Stimulated activated CD4-positive, alpha-beta T cell treated with anti-CD3 and anti-CD28 coated beads, Interleukin-1b, Interleukin-23, amount 100 ng/mL, for 48 hours (primary cell): ENCODE data around the gene MSL2.
"Not testable (repeated sequence)": the region's sequence is repeated elsewhere in the genome, so short reads cannot be mapped to it uniquely, and the experiment has no call there.

Experiments used
- DNase-seq: peaks from one replicate; pipeline ENCODE4 v3.0.0-alpha.2; 2020

MSL2 gene, protein sequence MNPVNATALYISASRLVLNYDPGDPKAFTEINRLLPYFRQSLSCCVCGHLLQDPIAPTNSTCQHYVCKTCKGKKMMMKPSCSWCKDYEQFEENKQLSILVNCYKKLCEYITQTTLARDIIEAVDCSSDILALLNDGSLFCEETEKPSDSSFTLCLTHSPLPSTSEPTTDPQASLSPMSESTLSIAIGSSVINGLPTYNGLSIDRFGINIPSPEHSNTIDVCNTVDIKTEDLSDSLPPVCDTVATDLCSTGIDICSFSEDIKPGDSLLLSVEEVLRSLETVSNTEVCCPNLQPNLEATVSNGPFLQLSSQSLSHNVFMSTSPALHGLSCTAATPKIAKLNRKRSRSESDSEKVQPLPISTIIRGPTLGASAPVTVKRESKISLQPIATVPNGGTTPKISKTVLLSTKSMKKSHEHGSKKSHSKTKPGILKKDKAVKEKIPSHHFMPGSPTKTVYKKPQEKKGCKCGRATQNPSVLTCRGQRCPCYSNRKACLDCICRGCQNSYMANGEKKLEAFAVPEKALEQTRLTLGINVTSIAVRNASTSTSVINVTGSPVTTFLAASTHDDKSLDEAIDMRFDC

DNA sequence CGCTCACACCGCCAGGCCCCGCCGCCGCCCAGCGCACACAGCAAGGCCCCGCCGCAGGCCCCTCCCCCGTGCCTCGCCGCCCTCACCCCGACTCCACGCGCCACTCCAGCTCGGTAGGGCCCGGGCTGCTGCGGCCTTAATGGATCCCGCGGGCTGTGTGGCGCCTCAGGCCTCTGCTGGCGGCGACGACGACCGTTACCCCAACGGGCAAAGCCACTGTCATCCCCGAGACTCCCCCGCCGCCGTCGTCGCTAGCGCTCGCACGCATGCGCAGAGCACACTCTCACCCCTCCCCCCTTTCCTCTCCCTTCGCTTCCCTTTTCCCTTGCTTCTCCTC lies at the start of gene MSL2:
MSL2 (minus strand) TSS at position 272 of the 337 bp plus-strand sequence. CDS start 1,222 bp downstream, outside the sequence.
- no peak for DNase-seq

DNA sequence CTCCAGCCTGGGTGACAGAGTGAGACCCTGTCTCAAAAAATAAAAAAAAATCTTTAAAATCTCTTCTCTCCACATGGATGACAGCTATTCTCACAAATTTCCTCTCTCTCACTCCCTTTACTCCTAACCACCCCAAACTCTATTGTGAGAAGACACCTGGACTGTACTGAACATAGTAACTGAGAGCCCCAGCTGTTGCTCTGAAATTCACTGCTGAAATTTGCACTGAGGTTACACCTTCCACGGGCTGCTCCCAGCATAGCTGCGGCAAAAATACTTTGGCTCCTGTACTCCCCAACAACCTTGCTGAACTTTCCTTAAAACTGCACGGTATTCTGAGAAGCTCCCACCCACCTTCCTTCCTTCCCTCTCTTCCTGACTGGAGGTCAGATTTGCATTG lies 49.6 kb upstream of the MSL2 start:
- no peak for DNase-seq

DNA sequence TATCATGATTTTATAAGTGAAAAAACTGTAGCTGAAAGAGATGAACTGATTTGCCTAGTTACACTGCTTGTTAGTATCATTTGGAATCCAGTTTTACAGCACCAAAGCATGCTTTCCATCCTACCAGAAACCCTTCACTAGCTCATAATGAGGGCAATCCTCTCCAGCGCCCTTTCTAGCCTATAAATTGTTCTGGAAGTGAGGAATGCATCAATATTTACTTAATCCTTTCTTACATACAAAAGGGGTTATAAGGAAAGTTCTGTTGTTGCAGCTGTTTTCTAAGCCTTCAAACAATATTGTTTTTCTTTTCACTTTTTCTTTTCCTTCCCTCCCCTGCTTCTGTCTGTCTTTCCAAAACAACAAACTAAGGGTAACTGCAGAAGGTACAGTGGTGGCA lies 43.0 kb upstream of the MSL2 start:
- DNase-seq: no peak

DNA sequence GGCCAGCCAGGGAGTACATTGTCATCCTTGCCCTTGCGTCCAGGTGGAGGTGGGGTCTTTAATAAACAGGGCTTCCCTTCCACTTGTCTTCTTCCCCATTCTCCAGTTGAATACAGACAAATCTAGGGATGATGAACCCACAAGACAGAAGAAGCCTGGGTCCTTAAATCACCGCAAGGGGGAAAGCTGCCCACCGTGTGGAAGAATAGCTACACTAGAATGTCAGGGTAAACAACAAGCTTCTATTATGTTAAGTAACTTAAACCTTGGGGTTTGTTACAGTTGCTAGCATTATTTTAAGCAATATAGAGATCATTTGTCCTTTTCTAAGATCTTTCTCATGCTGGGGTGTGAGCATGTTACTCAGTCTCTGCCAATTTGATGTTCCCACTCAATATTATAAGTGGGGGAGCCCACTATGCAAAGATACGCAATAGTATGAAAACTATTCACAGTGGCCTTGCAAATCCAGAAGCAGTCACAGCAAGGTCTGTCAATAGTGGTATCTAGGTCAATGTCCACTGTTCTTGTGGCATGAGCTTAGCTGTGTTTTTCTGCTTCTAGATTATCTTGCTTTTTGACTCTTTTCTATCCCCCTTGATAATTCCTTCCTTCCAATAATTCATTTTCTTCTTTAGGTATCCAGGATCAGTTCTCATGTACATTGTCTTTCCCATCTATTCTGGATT lies 42.0 kb upstream of the MSL2 start:
- no peak for DNase-seq

DNA sequence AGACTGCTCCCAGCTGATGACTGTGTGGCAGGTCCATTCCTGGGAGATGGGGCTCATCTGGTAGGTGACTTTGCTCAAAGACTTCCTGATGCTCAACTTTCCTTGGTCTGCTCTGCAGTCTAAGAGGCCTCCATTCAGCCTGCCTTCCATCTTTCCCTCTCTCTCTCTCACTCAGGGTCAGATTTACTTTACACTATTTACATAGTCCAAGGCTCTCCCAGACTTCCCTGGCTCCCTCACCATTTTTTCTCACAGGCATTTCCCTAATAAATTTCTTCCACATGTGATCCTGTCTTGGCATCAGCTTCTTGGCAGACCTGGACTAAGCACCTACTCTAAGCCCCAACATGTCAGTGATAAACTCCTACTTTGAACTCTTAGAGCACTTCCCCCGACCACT lies 41.0 kb upstream of the MSL2 start:
- DNase-seq: no peak

DNA sequence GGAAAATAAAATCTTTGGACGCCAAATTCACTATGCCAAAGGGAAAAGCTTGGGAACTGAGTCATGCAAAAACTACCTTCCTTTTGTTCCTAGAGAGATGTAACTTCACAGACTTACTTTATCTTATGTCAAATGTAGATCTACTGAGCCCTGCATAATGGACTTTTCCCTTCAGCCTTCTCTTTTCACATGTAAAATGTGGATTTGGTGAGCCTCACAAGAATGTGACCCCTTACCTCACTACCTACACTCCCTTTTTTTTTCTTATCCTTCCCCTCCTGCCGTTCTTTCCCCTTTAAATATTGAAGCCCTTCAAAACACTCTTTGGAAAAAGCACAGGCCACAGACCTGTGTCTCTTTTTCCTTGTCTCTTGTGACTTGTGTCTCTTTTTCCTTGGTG lies 40.0 kb upstream of the MSL2 start:
- no peak for DNase-seq

DNA sequence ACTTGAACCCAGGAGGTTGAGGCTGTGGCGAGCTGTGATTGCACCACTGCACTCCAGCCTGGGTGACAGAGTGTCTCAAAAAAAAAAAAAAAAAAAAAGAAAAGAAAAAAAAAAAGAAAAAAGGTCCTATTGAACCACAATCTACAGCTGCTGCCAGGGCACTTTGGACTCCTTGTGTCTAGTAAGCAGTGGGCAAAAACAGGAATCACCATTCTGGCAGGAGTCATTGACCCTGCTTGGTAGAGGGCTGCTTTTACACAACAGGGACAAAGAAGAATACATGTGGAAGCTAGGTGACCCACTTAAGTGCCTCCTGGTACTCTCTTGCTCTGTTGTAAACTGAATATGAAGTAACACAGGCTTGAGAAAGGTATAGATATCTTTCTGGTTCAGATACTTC lies 39.4 kb upstream of the MSL2 start:
- no peak for DNase-seq

DNA sequence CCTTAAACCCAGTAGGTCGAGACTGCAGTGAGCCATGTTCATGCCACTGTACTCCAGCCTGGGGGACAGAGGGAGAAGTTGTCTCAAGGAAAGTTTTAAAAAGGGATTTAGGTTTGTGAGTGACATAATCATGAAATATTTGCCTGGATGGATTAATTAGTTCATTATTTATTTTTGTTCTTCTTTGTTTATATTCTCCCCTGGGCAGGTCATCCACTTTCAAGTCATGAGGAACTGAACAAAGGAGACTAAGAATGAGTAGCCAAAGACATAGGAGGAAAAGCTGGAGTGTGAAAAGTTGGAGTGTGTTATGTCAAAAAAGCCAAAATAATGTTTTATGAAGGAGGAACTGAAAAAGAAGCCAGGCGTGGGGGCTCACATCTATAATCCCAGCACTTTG lies 36.3 kb upstream of the MSL2 start:
- no peak for DNase-seq

DNA sequence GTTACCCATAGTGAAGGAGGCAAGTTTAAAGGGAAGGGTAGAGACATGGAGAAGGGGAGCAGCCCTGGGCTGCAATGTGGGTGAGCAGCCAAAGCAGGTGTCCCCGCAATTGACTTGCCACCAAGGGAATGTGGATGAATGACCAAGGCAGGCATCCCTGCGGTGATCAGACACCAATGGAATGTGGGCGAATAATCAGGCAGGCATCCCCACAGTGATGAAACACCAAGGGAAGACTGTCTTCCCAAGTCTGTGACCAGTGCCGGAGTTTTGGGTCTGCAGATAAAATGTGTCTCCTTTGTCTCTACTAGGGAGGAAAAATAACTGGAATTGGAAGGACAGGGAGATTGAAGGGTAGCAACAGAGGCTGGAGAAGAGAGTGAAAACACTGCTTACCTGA lies 26.6 kb upstream of the MSL2 start:
- DNase-seq: not testable (repeated sequence)

DNA sequence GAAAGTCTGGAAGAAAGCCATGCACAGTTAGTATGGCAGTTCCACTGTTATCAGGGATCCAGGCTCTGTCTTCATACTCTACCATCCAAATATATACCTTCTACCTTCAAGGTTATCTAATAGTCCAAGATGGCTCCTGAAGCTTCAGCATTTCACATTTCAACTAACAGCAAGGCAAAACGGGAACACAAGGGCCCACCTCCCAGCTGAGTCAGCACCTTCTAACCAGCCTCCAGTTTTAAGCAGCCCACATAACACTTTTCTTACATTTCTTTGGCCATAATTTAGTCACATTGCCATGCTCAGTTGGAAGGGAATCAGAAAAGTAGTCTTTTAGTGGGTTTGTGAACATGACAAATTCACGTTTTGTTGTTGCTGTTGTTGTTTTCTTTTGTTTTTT lies 15.4 kb upstream of the MSL2 start:
- DNase-seq: no peak

DNA sequence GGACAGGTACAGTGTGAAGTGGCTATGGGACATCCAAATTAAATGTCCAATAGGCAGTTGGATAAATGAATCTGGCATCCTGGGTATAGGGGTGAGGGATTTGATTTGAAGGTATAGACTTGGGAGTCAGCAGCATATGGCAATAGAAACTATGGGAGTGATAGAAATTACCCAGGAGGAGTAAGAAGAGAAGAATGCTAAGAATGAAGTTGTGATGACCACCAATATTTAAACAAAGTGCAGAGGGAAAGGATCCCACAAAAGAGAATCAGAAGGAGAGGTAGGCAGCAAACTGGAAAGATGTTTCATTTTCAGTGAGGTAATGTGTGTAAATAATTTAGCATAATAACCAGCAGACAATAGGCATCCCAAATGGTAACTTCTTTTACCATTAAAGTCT lies 13.8 kb upstream of the MSL2 start:
- no peak for DNase-seq

DNA sequence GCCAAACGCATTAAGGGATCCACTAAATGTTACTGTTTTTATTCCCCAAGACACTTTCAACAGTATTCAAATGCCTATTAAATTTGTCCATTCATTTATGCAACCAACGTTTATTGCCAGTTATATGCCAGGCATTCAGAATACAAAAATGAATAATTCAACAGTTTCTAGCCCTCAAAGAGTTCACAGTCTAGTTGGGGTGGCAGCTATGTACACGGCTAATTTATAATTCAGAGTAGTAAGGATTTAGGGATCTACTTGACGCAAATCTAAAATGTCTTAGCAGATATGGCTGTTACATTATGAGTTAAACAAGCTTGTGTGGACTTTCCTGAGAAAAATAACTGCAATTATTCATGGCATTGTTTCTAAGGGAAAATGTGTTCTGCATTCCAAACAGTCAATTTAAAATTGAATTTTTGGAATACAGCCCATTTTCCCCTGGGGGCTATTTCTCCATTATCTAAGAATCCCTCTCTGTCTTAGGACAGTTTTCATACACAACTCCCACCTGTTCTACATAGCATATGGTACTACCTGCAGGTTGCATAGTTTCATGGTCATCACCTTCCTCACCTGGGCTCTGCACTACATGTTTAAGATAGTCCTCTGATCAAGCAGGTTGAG lies 11.5 kb upstream of the MSL2 start:
- no peak for DNase-seq

DNA sequence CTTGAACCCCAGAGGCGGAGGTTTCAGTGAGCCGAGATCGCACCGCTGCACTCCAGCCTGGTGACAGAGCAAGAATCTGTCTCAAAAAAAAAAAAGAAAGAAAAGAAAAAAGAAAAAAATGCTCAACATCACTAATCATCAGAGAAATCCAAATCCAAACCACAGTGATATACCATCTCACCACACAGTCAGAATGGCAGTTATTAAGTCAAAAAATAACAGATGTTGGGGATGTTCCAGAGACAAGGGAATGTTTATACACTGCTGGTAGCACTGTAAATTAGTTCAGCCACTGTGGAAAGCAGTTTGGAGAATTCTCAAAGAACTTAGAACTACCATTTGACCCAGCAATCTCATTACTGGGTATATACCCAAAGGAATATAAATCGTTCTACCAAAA lies 3.1 kb upstream of the MSL2 start:
- not testable (repeated sequence) for DNase-seq

DNA sequence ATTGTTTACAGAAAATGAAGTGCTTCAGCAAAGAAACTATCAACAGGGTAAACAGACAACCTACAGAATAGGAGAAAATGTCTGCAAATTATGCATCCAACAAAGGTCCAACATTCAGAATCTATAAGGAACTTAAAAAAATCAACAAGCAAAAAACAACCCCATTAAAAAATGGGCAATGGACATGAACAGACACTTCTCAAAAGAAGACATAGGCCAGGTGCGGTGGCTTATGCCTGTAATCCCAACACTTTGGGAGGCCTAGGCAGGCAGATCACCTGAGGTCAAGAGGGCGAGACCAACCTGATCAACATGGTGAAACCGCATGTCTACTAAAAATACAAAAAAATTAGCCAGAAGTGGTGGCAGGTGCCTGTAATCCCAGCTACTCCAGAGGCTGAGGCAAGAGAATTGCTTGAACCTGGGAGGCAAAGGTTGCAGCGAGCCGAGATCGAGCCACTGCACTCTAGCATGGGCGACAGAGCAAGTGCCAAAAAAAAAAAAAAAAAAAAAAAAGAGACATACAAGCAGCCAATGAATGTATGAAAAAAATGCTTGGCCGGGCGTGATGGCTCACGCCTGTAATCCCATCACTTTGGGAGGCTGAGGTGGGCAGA lies 2.4 kb upstream of the MSL2 start:
- not testable (repeated sequence) for DNase-seq

DNA sequence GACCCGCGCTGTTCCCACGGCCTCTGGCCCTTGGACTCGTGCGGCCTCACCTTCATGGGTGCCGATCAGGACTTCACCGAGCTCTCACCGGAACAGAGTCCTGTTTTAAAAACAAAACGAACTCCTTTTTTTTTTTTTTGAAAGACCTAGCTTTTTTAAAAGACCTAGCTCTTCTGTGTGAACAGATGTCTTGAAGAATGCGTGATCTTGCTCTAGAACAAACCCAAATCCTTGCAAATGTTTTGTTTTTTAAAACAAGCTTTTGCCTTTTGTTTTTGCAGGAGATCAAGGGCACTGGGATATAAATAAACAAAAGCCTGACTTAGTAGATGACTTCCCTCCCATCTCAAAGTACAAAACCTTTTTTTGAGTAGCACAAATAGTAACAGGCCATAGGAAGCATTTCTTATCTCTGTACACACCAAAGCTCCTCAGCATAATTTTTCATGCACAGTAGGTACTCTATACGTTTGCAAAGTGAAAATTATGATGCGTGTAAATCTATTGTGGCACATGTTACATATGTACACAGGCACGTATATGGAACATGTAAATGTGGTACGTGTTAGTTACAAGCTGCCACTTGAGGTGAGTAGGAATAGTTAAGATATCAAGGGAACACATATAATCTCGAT lies 1.1 kb upstream of the MSL2 start:
- DNase-seq: no peak

DNA sequence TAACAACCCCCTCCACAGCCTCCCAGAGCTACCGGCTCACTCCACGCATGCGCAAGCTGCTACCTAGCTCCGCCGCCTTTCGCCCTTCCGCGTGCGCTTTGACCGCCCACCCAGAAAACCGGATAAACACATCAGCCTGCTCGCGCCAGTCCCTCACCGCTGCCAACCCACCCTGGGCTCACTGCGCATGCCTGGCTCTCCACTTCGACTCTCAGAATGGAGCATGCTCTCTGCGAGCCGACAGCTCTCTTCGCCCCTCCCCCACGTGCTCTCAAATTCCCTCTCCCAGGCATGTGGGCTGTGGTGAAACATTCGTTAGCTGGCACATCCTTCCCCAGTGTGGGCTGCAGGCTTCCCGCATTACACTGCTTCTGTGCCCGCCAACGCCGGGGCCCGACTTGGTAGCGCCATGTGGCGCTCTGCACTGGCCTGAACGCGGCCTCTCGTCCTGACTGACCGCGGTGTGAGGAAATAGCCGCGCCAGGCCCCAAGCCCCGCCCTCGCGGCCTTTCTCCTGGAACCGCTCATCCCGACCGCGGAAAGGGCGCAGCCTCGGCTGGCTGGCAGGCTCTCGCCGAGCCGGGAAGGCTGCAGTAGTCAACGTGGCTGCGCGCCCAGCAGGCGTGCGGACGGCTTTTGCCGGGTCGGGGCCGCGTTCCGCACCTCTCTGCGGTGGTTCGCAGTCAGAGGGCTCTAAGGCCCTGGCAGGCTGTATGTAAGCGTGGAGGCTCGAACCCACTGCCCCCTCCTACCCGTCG lies 445 bp upstream of the MSL2 start:
- peak; percentile 100 for DNase-seq

DNA sequence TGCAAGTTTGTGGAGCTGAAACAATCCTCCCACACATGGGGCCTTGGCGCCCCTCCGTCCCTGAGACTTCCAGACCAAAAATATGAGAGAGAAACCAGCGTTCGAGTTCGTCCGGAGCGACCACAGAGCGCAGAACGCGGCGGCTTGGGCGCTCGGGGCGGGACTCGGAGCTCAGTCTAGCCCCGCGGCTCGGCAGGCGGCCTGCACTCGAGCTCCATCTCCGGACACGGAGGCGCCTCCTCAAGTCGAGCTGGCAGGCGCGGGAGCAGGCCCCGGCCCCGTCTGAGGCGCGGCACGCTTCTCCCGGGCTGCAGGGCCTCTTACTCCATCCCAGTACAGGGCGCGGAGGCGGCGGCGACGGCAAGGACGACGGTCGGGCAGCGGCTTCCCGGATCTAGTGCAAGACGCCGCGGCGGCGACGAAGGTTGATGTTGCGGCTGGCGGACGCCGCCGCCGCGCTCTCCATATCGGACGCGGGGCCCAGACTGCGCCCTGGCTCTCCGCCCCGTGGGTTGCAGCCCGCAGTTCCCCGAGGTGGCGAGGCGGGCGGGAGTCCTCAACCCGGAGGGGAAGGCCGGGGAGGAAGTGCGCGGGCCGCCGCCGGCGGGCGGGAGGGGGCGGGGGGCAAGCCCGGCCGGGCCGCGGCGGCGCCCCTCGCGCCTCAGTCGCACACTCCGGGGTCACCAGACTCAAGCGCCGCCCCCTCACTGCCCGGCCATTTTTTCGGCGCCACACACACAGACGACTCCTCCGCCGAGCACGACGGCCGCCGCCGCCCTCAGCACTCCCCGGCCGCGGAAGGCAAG lies 674 bp downstream of the MSL2 start:
- DNase-seq: peak; percentile 59

DNA sequence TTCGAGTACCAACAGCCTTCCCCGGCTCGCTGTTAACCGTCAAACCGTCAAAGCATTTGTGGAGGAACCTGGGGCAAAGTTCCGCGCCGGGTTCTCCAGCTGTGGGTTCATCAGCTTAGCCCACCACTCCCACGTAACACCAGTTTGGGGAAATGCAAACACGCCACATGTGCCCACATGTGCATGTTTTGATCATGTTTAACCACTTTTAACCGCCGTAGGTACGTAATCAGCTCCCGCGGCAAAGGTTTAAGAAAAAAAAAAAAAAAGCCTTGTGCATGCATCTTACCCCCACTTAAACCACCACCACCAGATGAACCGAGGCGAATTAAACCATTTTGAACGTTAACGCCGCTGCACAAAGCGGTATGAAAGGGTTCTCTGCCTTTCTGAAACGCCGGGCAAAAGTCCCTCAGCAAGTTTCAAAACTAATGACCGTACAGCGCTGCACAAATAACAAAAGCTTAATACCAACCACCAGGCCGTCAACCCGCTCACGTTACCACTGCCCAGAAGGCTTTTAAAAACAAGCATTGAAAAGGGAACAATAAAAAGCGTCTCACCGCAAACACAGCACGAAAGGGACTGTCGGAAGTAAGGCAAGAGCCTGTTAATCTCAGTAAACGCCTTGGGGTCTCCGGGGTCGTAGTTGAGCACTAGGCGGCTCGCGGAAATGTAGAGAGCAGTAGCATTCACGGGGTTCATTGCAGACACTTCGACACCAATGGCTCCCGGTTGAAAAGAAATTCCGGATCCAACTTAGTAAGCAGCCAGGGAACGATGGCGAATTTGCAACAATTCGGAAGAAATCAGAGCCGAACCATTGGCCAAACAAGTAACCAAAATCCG lies 1.5 kb downstream of the MSL2 start:
- peak; percentile 74 for DNase-seq

DNA sequence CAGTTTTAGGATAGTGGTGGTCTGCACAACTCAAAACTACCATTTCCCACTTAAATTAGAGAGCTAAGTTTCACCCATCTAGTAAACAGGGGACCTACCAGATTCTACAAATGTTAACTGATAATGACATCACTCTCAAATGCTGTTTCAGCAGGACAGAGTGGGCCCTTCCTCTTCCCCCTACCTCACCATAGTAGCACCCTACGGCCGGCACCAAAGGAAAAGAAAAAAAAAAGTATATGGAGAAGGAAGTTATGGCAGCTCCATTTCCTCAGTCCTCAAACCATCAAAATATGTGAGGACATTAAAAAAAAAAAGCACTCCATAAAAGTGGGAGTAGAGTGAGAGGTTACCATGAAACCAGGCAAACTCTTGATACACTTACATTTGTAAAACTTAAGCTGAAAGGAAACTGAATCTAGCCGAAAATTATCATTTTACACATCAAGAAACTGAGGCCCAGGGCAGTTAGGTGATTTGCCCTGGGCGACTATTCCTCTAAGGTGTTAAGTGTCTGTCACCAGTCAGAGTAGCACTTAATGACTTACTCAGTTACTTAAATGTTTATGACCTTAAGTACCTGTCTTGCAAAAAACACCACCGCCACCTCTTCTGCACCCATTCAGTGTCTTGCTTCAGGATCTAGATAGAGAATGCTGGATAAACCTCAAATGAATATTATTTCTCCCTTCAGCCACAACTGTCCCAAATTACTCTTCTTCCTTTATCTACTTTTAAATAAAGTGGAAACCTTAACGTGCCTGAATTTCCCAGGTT lies 2.7 kb downstream of the MSL2 start:
- DNase-seq: no peak
